Endodermal cell (in vitro differentiated cells): ENCODE data around the gene QSER1. TPM values are rescaled to one million over a fixed set of nuclear protein-coding genes. Genes with fewer than 3 reads are reported as not detected.
"Not testable (repeated sequence)": the region's sequence is repeated elsewhere in the genome, so short reads cannot be mapped to it uniquely, and the experiment has no call there.

Experiments
- DNase-seq: peaks from one replicate; pipeline ENCODE4 v3.0.0-alpha.2; 2017
- H3K27ac ChIP-seq: 2 replicates; pipeline ENCODE4 v1.5.1; 2013; ENCODE audit warnings: mild to moderate bottlenecking, low read depth, low read length, moderate library complexity
- H3K27me3 ChIP-seq: 2 replicates; pipeline ENCODE4 v1.6.1; 2013; ENCODE audit warnings: mild to moderate bottlenecking, low read length, moderate library complexity; ENCODE audit not compliant: insufficient read depth, control insufficient read depth, poor library complexity, severe bottlenecking
- H3K36me3 ChIP-seq: 2 replicates; pipeline ENCODE4 v1.7.0; 2013; ENCODE audit warnings: mild to moderate bottlenecking, low read length, moderate library complexity; ENCODE audit not compliant: control insufficient read depth, insufficient read depth
- H3K4me1 ChIP-seq: one replicate; pipeline ENCODE4 v1.7.0; 2013; ENCODE audit warnings: low read length; ENCODE audit not compliant: control insufficient read depth, insufficient read depth
- H3K4me3 ChIP-seq: 2 replicates; pipeline ENCODE4 v1.5.1; 2013; ENCODE audit warnings: mild to moderate bottlenecking, low read length, moderate library complexity
- H3K9ac ChIP-seq: 2 replicates; pipeline ENCODE4 v1.6.1; 2013; ENCODE audit warnings: mild to moderate bottlenecking, low read length, moderate library complexity; ENCODE audit not compliant: poor library complexity, severe bottlenecking; ENCODE audit errors: extremely low read depth
- H3K9me3 ChIP-seq: 2 replicates; pipeline ENCODE4 v1.6.1; 2013; ENCODE audit warnings: mild to moderate bottlenecking, low read length, moderate library complexity; ENCODE audit not compliant: control insufficient read depth
- H3K27ac Mint-ChIP-seq: 2 replicates; pipeline ENCODE4 v1.8.0; 2020; ENCODE audit warnings: mixed read lengths
- H3K27me3 Mint-ChIP-seq: 2 replicates; pipeline ENCODE4 v1.8.0; 2021; ENCODE audit warnings: mild to moderate bottlenecking, mixed read lengths; ENCODE audit not compliant: insufficient read depth
- H3K36me3 Mint-ChIP-seq: 2 replicates; pipeline ENCODE4 v1.8.0; 2020; ENCODE audit warnings: low read depth, mixed read lengths
- H3K4me1 Mint-ChIP-seq: 2 replicates; pipeline ENCODE4 v1.8.0; 2020; ENCODE audit warnings: mixed read lengths
- H3K4me3 Mint-ChIP-seq: 2 replicates; pipeline ENCODE4 v1.8.0; 2020; ENCODE audit warnings: mild to moderate bottlenecking, moderate library complexity, mixed read lengths
- H3K9me3 Mint-ChIP-seq: 2 replicates; pipeline ENCODE4 v1.8.0; 2020; ENCODE audit warnings: mild to moderate bottlenecking, mixed read lengths
- CTCF ChIP-seq: fragments of 200-600 bp; sonication (generic); conservative IDR thresholded peaks from 2 replicates; pipeline ENCODE4 v1.5.0; 2021; ENCODE audit warnings: antibody characterized with exemption, mild to moderate bottlenecking
- WGBS, 2 experiments: methylation state at CpG; one replicate each; pipeline versions ENCODE4 v1.1.5 to v1.1.7; 2013; ENCODE audit warnings: missing lambda C conversion rate in 2 of 2, mixed read lengths in 1 of 2; ENCODE audit not compliant: insufficient coverage in 1 of 2, insufficient read length in 1 of 2; 5-methylcytosine and 5-hydroxymethylcytosine counted together
- total RNA-seq, 2 donors: library from RNA; stranded (reverse); fragmentation: NEBNext Ultra II Directional in 1 of 2; extraction: Animal tissue kit (Norgen Biotek cat#: 25700) in 1 of 2; gene quantifications; 2 replicates in 1 of 2; 3 replicates in 1 of 2; pipeline ENCODE4 v1.2.1, GENCODE V29; 2021

QSER1 gene
- total RNA-seq, 2 donors from 2014 or later, result 66.5 to 82.0 TPM

GRCh38 chr11:32931606-32932005 is 39.0 kb downstream of the QSER1 start:
- Mint-ChIP-seq H3K9me3 (no peaks in the 10 kb centered on the region), H3K4me3 (no peak overlapping the region), H3K27ac (no peak overlapping the region), H3K36me3 (peaks cover 61% of the 10 kb centered on the region), H3K4me1 (no peaks in the 10 kb centered on the region), H3K27me3 (no peaks in the 10 kb centered on the region)
- Histone ChIP-seq H3K27me3 (no peaks in the 10 kb centered on the region), H3K27ac (no peak overlapping the region), H3K9me3 (peaks cover 4% of the 10 kb centered on the region), H3K4me1 (no peaks in the 10 kb centered on the region), H3K36me3 (peaks cover 55% of the 10 kb centered on the region), H3K4me3 (no peak overlapping the region), H3K9ac (no peak overlapping the region)
- 83 to 97% methylated on average over 1 of the region's 1 CpG for WGBS, 2 experiments
- no peak for DNase-seq
- TF ChIP-seq CTCF, result no peak

- no peak for DNase-seq
- TF ChIP-seq CTCF, result no peak
- Histone ChIP-seq H3K9me3 (peaks cover 4% of the 10 kb centered on the region), H3K4me1 (no peaks in the 10 kb centered on the region), H3K9ac (no peak overlapping the region), H3K36me3 (peaks cover 61% of the 10 kb centered on the region), H3K27ac (no peak overlapping the region), H3K4me3 (no peak overlapping the region), H3K27me3 (no peaks in the 10 kb centered on the region)
- Mint-ChIP-seq H3K36me3 (peaks cover 64% of the 10 kb centered on the region), H3K4me3 (no peak overlapping the region), H3K4me1 (no peaks in the 10 kb centered on the region), H3K9me3 (no peaks in the 10 kb centered on the region), H3K27me3 (no peaks in the 10 kb centered on the region), H3K27ac (no peak overlapping the region)
- 89 to 100% methylated on average over 2 to 3 of the region's 3 CpGs for WGBS, 2 experiments
Measured at GRCh38 chr11:32932196-32932595, 39.6 kb downstream of the QSER1 start.

- Mint-ChIP-seq H3K27ac (no peak overlapping the region), H3K4me1 (no peaks in the 10 kb centered on the region), H3K36me3 (peaks cover 89% of the 10 kb centered on the region), H3K4me3 (no peak overlapping the region), H3K9me3 (no peaks in the 10 kb centered on the region), H3K27me3 (no peaks in the 10 kb centered on the region)
- Histone ChIP-seq H3K9ac (no peak overlapping the region), H3K27ac (no peak overlapping the region), H3K4me1 (no peaks in the 10 kb centered on the region), H3K27me3 (no peaks in the 10 kb centered on the region), H3K4me3 (no peak overlapping the region), H3K36me3 (peaks cover 79% of the 10 kb centered on the region), H3K9me3 (peaks cover 5% of the 10 kb centered on the region)
- no peak for DNase-seq
- no peak for TF ChIP-seq CTCF
Measured at GRCh38 chr11:32935462-32936029, 42.9 kb downstream of the QSER1 start.

DNA sequence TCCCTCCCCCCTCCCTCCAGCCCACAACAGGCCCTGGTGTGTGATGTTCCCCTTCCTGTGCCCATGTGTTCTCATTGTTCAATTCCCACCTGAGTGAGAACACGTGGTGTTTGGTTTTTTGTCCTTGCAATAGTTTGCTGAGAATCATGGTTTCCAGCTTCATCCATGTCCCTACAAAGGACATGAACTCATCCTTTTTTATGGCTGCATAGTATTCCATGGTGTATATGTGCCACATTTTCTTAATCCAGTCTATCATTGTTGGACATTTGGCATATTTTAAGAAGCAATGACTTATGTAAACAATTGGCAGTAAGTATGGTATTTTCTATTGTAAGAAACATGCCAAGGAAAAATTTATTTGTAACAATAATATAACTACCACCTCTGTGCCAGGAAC is 43.6 kb downstream of the QSER1 start:
- not testable (repeated sequence) for H3K27me3 Mint-ChIP-seq, H3K9me3 Mint-ChIP-seq, H3K4me3 Mint-ChIP-seq, H3K4me1 Mint-ChIP-seq, H3K27ac ChIP-seq, DNase-seq, H3K4me3 ChIP-seq, H3K9ac ChIP-seq, H3K27ac Mint-ChIP-seq, H3K4me1 ChIP-seq, H3K27me3 ChIP-seq, H3K9me3 ChIP-seq
- H3K36me3 ChIP-seq, result peaks cover 78% of the 10 kb centered on the region
- peaks cover 93% of the 10 kb centered on the region for H3K36me3 Mint-ChIP-seq
- 100% methylated on average over 1 of the region's 1 CpG; no CpG with 5 or more reads in 1 of the 2 experiments for WGBS, 2 experiments

DNA sequence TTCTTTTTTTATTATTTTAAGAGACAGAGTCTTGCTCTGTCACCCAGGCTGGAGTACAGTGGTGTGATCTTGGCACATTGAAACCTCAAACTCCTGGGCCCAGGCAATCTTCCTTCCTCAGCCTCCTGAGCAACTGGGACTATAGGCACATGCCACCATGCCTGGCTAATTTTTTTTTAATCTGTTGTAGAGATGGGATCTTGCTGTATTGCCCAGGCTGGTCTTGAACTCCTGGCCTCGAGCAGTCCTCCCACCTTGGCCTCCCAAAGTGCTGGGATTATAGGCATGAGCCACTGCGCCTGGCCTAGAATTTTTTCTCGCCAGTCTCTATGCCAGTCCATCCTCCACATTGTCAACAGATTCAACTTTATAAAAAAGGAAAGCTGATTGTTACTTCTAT is 44.7 kb downstream of the QSER1 start:
- peaks cover 67% of the 10 kb centered on the region for H3K36me3 ChIP-seq
- not testable (repeated sequence) for H3K9me3 Mint-ChIP-seq, H3K4me1 ChIP-seq, DNase-seq, H3K9ac ChIP-seq, H3K9me3 ChIP-seq, H3K27me3 ChIP-seq, H3K27ac ChIP-seq, H3K4me3 ChIP-seq, H3K4me1 Mint-ChIP-seq, H3K27me3 Mint-ChIP-seq, H3K27ac Mint-ChIP-seq, H3K4me3 Mint-ChIP-seq
- WGBS, 2 experiments, result 93% methylated on average over 3 of the region's 3 CpGs; no CpG with 5 or more reads in 1 of the 2 experiments
- peaks cover 87% of the 10 kb centered on the region for H3K36me3 Mint-ChIP-seq
